Activated CD4-positive, CD25-positive, alpha-beta regulatory T cell (primary cell): ENCODE data around the gene NFIA.
"Not testable (repeated sequence)": the region's sequence is repeated elsewhere in the genome, so short reads cannot be mapped to it uniquely, and the experiment has no call there.

Experiments
- DNase-seq, 4 experiments: peaks; one replicate each; lab custom pipeline; 2025; lab: John Stamatoyannopoulos, UW

Gene NFIA

DNA sequence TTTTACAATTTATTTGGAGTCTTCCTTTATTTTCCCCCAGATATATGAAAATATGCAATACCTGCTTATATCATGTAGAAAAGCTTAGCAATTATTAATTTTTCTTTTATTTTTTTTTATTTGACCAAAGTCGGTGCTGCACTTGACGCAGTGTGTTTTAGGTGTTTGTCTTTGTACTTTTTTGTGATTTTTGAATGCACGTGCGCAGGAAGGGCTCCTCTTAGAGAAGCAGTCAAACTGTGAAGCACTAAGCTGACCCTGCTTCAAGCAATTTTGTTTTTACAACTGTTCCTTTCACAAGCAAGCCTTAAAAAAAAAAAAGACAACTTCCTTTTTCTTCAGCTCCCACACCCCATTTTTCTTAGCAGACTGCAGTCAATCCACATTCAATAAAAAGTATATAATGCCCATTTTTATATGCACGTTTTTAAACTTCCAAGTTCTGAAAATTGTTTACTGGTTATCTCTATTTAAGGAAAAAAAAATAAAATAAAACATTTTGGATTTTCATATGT is 375.2 kb downstream of the NFIA start:
- no peak for DNase-seq

DNA sequence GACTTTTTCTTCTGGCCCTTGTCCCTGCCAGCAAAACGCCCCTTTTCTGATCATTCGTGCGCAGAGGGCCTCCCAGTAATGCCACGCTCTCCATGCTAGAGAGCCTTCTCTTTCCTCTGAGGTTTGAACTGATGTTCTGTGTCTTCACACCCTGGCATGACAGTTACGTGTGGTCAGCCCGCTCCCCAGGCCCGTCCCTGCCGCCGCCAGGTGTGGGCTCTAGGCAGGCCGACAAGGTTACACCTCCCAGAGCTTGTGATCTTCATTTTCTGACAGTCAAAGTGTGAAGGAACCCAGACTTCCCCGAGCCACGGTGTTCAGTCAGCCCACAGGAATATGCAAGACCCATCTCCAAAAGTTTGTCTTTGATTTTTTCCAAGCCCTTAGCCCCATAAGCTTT is 377.0 kb downstream of the NFIA start:
- DNase-seq: no peak

DNA sequence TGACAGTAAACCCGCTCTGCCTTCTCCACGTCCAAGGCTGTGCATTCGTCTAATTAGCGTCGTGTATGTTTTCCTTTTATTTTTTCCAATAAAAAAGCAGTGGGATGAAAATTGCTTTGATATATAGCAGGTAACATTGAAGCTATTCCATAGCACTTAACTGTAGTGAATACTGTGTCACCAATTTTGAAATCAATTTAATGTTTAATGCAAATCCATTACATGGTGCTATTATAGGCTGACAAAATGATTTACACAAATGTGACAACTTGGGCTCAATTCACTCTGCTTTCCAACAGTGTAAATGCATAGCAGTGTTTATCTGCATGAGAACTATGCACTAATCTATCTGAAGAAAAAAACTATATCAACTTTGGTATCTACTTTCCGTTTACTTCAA is 377.8 kb downstream of the NFIA start:
- no peak for DNase-seq

DNA sequence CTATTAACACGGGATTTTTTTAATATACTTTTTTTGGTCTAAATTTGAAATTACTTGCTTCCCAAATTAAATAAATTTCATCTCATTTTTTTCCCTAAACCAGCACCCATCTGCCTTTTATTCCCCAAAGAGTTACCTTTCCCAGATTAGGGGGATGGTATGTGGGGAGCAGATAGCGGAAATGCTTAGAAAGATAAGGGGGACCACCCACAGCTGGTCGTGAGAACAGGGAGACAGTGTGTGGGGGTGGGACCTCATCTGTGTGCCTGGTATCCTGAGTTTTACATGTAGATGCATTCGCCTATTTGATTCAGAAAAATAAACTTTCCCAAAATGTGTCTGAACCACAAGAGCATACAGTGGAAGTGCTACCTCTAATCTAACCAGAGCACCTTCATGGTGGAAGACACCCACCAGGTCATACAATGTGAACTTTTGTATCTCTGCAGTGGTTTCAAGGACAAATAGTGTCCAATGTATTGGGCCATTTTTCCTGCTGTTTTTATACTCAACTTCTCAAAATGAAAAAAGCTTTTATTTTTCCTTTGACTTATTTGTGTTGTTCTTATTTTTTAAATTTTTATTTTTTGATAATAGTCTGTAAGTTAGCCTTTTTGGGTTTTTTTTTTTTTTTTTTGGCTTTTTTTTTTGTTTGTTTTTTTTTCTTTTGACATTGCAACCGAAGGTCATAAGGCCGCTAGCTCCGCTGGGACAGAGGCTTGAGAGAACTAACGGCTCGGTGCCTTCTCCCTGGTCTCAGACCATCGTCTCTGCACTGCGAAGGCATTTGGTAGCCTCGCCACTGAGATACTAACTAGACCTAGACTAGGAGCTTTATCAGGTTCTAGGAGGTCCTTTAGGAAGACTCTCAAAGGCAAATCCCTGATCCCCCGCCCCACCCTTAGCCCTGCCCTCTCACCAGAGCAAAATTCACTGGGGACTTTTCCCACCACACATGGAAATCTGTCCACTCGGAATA is 379.3 kb downstream of the NFIA start:
- DNase-seq: no peak

DNA sequence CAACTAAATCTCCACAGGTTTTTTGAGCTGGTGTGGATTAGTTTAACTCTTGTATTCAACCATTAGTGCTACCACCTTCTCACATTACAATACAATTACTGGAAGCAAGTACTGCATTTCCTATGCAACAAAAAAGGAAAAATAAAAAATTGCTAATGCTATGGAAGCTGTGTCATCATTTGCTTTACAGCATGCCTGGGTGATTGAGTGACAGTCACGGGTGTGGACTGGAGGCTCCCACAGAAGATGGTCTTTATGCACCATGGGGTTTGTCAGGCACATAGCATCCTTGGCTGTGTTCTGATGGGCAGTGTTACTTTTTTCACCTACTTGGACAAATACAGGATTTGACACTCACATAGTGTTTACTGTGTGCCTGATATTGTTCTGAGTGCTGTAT is 380.3 kb downstream of the NFIA start:
- DNase-seq: no peak

DNA sequence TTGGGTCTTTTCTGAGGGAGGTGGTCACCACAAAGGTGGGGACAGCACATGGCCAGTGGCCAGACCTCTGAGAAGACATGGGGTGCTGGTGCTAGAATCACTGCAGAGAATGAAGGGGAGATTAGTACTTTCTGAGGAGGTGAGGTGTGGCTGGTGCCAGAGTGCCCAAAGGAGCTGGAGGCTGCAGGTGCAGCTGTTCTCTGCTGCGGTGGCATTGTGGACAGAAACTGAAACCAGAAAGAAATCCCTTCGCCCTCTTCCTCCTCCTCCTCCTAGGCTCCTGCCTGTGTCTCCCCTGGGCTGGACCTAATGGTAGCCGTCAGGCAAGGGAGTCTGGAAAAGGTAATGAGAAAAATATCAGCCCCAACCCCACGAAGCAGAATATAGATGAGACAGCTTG is 380.9 kb downstream of the NFIA start:
- DNase-seq: no peak

DNA sequence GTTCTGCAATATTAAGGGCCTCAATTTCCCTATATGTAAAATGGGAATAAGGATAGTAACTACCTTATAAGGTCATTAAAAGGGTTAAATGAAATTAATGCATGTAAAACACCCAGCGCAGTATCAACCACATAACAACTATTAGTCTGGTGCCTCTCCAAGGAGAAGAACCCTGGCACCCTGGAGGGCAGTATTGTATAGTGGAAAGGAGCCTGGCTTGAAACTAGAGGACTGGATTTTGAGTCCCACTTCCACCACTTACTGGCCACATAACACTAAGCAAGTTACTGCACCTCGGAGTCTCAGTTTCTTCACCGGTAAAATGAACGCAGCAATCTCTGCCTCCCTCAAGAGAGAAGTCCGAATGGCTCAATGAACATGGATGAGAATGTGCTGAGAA is 385.5 kb downstream of the NFIA start:
- not testable (repeated sequence) for DNase-seq

DNA sequence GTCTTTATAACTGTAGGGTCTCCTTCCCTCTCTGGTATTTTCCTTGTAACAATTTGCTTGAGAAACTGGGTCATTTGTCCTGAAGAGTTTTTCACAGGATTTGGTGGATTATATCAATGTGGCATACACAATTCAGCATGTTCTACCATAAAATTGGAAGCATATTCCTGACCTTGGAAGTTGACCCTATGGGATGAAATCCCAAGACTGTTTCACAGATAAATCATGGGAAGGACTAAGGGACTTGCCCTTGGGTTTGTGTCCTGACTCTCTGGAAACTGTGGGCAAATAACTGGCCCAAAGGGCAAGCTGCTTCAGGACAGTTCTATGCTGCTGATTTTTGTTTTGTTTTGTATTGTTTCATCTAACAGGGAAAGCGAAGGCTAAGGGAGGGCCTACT is 387.0 kb downstream of the NFIA start:
- no peak for DNase-seq

DNA sequence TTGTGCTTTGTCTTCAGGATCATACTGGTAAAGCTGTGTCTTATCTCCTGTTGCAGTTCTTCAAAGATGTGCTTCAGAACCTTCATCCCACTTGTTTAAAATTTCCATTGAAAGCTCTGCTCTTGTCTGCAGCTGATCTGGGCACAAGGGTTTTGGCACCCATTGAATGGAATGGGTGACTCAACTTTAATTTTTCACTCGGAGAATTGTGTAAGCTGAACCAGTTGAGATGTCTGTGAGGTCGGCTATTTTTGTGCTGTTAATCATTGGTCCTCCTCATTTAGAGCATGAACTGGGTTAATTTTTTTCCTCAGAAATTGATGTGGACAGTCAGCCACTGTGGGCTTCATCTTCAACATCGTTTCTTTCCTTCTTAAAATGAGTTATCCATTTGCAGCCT is 390.5 kb downstream of the NFIA start:
- no peak for DNase-seq

DNA sequence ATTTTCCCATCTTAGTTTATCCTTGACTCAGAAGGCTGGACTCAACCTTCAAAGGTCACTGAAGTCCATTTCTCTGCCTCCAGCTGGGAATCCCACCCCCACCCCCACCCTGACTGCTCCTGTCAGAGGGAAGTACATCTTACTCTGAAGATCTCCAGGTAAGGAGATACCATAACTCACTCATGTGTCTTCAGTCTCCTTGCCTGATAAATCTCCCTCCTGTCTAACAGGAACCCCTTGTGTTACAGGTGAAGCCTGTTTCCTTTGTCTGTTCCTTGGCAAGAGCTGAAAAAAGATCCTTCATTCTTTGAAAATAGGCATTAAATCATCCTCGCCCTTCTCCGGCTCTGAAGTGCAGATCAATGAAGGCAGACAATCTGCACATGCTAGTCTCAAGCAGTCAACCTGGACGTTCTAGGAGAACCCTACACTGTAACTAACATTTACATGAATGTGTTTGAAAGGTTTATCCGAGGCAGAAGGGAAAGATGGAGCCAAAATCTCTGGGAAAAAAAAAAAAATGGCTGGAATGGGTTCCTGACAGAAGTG is 392.0 kb downstream of the NFIA start:
- DNase-seq: no peak

DNA sequence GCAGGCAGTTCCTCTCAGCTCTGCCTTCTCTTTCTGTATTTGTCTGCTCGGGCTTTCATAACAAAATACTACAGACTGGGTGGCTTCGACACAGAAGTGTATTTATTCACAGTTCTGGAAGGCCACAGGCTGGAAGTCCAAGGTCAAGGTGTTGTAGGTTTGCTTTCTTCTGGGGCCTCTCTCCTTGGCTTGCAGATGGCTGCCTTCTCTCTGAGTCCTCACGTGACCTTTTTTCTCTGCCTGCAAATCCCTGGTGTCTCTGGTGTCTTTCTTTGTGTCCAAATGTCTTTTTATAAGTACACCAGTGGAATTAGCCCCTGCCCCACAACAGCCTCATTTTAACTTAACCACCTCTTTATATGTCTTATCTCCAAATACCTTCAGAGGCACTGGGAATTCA is 392.6 kb downstream of the NFIA start:
- DNase-seq: no peak

DNA sequence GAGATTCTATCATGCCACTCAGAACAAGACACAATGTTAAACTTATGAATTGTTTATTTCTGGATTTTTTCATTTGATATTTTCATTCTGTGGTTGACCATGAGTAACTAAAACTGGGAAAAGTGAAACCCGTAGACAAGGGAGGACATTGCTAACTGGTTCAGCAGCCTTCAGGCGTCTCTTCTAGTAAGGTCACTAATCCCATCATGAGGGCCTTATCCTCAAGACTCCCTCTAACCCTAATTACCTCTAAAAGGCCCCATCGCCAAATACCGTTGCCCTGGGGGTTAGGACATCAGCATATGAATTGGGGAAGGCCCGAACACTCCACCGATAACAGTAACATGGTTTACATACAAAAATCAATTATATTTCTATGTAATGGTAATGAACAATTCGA is 394.9 kb downstream of the NFIA start:
- no peak for DNase-seq

DNA sequence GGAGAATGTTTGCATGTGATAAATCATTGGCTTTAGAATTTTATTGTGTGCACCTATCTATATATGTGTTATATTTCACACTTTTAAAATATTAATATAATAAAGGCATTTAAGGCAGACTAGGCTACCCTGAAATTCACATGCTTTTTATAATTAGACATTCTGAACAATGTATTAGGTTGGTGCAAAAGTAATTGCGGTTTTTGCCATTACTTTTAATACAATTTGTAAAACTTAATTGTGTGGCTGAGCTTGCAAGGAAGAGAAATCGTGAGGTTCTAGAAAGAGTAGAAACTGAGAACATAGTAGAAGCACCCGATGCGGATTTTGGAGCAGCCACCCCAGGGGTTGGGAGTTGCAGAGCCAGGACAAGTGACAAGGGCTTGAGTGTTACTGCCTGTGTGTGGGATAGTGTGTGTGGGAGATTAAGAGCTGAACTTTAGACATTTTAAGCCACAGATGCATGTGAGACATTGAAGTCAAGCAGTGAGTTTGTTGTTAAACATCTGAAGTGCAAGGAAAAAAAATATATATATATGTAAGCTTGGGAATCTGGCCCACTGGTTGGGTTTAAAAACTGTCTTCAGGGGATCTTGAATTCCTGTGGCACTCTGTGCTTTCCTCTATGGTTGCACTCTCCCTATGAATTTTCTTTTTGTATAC is 398.0 kb downstream of the NFIA start:
- no peak for DNase-seq

DNA sequence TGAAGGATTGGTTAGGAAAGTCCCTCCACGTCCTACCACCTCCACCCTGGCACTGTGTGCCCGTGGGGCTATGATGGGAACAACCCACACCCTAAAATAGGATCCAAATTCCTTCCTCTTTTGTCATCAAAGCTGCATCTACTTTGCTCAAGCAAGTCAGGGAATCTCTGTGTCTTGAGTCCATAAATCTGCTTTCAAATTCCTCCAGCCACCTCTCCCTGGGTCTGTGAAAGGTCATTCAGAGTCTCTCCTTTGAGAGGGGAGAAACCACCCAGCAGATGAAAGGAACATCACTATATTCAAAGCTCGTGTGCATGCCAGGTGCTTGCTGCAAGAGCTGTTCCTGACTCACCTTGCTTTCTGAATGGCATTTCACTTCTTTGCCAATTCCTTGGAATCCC is 399.0 kb downstream of the NFIA start:
- DNase-seq: no peak

DNA sequence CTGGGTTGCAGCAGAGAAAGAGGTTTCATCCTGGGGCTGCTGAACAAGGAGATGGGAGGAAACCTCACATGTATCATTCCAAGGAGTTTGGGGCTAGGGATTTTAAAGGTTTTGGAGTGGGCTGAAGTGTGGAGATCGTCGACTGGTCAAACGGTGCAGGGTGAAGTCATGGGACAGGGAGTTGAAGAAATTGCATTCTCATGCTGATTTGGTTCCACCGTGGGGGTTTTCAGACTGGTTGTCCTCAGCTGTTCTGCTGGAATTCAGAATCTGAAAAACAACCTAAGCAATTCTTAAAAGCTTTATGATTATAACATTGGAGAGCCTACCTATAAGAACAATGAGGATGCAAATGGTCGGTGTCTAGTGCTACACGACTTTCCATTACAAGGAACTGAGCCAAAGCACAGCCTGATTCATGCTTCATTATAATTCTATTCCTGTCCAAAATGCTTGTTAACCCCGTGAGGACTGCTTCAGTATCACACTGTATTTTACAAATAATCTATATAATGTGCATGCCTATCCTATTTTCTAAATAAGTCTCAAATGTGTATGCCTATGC is 399.9 kb downstream of the NFIA start:
- no peak for DNase-seq

DNA sequence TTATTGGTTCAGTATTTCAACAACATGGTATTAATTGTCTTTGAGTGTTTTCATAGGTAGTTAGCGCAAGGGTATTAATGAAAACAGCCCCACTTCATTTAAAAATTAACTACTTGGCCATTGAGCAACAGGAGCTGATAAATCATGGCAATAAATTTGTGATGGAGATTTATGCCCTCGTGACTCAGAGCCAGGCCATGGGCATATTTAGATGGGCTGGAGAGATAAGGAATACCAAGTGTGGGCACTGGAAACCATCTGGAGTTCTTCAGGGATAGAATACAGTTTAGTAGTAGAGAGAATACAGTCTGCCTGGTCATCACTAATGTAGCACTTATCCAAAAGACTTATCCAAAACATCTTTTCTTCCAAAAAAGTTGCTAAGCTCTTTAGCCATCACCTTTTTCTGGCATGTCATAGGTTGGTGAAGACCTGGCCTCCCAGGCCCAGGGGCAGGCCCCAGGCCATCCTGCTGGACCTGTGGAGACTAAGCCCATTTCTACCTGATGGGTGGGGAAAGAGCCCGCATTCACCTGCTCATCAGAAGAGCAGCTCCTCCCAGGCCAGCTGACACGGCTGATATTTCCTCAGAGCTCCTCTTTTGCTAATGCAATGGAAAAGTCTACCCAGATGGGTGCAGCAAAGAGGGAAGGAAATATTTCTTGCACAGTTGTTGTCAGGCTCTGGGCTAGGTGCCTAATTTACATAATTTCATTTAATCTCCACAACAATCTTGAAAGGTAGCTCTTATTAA is 404.6 kb downstream of the NFIA start:
- DNase-seq: no peak

DNA sequence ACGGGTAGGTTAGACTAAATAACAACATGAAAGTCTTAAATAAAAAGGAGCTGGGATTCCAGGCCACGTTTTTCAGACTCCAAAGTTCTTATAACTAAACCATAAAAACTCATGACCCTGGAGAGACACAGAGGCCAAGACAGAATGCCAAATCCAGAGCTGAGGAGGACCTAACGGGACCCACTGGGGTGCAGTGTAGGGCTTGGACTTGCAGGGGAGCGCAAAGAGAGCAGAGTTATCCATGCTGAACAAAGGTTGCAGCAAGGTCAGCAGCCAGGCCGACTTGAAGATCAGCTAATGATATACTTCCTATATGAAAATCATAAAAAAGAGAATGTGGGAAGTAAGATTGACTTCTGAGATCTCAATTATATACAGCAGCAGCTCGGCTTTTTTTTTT is 405.4 kb downstream of the NFIA start:
- no peak for DNase-seq

DNA sequence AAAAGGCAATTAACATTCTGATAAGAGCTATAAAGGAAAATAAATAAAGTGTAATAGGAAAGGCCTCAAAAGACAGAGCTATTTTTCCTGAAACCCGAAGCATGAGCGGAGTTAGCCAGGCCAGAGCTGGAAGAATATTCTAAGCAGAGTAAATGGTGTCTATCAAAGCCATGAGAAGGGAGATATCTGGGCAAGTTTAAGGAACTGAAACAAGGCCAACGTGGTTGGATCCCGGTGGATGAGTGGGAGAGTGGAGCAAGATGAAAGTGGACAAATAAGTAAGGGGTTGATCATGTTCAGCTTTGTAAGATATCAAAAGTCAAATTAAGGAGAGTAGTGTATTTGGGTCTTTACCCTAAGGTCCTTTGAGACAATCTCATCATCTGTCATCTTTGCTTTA is 408.6 kb downstream of the NFIA start:
- no peak for DNase-seq

DNA sequence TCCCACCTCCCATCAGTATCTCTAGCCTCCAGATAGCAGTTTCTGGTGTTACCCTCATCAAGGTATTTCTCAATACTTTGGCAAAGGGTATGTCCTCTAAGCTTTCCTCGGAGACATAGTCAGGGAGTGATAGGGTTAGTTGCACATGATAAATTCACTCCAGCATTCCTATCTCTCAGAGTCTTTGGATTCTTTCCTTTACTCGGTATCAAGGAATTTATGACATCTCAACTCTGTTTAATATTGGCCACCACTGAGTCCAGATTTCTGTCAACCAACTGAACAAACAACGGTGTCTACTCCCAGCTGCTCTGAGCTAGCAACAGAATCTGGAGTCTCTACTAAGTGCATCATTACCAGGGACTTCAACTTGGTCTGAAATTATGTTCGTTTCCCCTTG is 409.1 kb downstream of the NFIA start:
- DNase-seq: no peak

DNA sequence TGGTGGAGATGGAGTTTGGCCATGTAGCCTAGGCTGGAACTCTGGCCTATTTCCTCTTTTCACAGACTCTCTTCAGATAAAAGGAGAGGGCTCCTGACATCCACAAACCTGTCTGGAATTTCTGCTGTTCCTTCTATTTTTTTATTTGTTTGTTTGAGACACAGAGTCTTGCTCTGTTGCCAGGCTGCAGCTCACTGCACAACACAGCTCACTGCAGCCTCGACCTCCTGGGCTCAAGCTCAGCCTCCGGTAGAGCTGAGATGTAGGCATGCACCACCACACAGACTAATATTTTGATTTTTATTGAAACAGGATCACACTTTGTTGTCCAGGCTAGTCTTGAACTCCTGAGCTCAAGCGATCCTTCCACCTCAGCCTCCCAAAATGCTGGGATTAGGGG is 411.6 kb downstream of the NFIA start:
- no peak for DNase-seq

DNA sequence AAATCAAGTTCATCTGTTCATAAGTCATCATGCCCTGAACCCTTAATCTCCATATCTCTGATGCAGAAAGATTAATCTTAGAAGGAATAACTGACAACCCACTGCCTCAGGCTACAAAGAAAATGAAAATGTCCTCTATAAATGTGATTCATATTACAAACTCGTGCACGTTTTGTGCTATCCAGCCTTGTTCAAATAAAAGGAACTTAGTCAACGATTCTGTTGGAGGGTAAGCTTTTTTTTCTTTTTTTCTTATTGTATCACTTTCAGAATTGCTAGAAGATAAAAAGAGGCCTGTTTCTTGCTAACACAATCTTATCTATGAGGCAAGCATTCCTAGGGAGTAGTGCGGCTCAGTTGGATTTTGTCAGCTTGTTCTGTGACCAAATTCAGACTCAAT is 414.1 kb downstream of the NFIA start:
- no peak for DNase-seq

DNA sequence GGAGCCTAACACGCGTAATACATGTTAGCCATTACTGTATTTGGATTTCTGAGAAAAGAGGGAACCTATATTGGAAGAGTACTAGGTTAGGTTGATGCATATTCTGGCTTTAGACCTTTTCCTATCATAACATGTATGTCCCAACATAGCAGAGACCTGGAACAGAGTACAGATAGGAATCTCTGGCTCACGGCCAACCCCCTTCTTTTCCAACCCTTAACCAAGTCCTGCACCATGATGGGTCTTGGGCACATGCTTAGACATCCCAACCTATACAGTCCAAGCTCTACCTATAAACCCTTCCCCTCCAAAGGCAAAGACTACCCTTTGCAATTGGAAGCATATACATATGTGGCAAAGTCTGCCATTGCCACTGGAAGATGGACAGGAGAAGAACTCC is 414.7 kb downstream of the NFIA start:
- DNase-seq: no peak
